WTC11 (cell line): ENCODE results near the gene MED15. TPM values are rescaled to one million over a fixed set of nuclear protein-coding genes. Genes with fewer than 3 reads are reported as not detected.

Experiments used
- ATAC-seq: fragments of 200-7000 bp; cut with Tn5 transposase; 2 replicates; pipeline ENCODE4 v1.10.0; 2021; ENCODE audit warnings: mild to moderate bottlenecking, moderate library complexity
- CTCF ChIA-PET: fragments of 300-600 bp; sonication (Branson Sonifier 250); formaldehyde crosslinking; loops from one replicate; lab custom pipeline; 2021; ENCODE audit warnings: antibody characterized with exemption; lab: Charles Lee
- POLR2A ChIA-PET: fragments of 350-600 bp; sonication (Branson Sonifier 250); formaldehyde crosslinking; loops from one replicate; lab custom pipeline; 2021; ENCODE audit warnings: antibody characterized with exemption; lab: Charles Lee
- DNase-seq: peaks from one replicate; pipeline ENCODE4 v3.0.0; 2021; ENCODE audit warnings: low spot score
- H3K27ac Mint-ChIP-seq: 2 replicates; pipeline ENCODE4 v1.8.0; 2021; ENCODE audit warnings: mixed read lengths
- H3K27me3 Mint-ChIP-seq: 2 replicates; pipeline ENCODE4 v1.8.0; 2021; ENCODE audit warnings: low read depth, mild to moderate bottlenecking, moderate library complexity, mixed read lengths
- H3K36me3 Mint-ChIP-seq: 2 replicates; pipeline ENCODE4 v1.8.0; 2021; ENCODE audit warnings: mixed read lengths
- H3K4me1 Mint-ChIP-seq: 2 replicates; pipeline ENCODE4 v1.8.0; 2022; ENCODE audit warnings: mixed read lengths
- H3K4me3 Mint-ChIP-seq: 2 replicates; pipeline ENCODE4 v1.8.0; 2021; ENCODE audit warnings: mild to moderate bottlenecking, moderate library complexity, mixed read lengths
- H3K9me3 Mint-ChIP-seq: 2 replicates; pipeline ENCODE4 v1.8.0; 2021; ENCODE audit warnings: mixed read lengths
- CBFB ChIP-seq: sonication (generic); formaldehyde crosslinking; IDR thresholded peaks from 2 replicates; pipeline ENCODE4 v1.8.1; 2022; ENCODE audit warnings: mild to moderate bottlenecking, low read depth, missing genetic modification reagents
- CREB1 ChIP-seq: sonication (generic); formaldehyde crosslinking; IDR thresholded peaks from 2 replicates; pipeline ENCODE4 v1.8.0; 2023; ENCODE audit warnings: mild to moderate bottlenecking, missing genetic modification reagents
- CTCF ChIP-seq: fragments of 200-600 bp; IDR thresholded peaks from 2 replicates; pipeline ENCODE4 v1.8.0; 2022; ENCODE audit warnings: antibody characterized with exemption
- E2F1 ChIP-seq: sonication (generic); formaldehyde crosslinking; IDR thresholded peaks from 2 replicates; pipeline ENCODE4 v1.8.0; 2022; ENCODE audit warnings: mild to moderate bottlenecking, missing genetic modification reagents
- ETV6 ChIP-seq: sonication (generic); formaldehyde crosslinking; IDR thresholded peaks from 2 replicates; pipeline ENCODE4 v1.8.1; 2022; ENCODE audit warnings: mild to moderate bottlenecking, missing genetic modification reagents
- FOXP4 ChIP-seq: sonication (generic); formaldehyde crosslinking; IDR thresholded peaks from 2 replicates; pipeline ENCODE4 v1.8.0; 2022; ENCODE audit warnings: mild to moderate bottlenecking, missing genetic modification reagents
- OVOL2 ChIP-seq: fragments of 250-450 bp; sonication (Bioruptor Pico); IDR thresholded peaks from 2 replicates; pipeline ENCODE4 v1.9.0; 2021; ENCODE audit warnings: mild to moderate bottlenecking, borderline replicate concordance
- PRDM15 ChIP-seq: sonication (generic); formaldehyde crosslinking; IDR thresholded peaks from 2 replicates; pipeline ENCODE4 v1.8.0; 2022; ENCODE audit warnings: missing genetic modification reagents
- ZNF219 ChIP-seq: sonication (generic); formaldehyde crosslinking; IDR thresholded peaks from 2 replicates; pipeline ENCODE4 v1.8.0; 2023; ENCODE audit warnings: missing genetic modification reagents, mild to moderate bottlenecking, borderline replicate concordance
- ZNF423 ChIP-seq: fragments of 250-450 bp; sonication (Bioruptor Pico); IDR thresholded peaks from 2 replicates; pipeline ENCODE4 v2.1.2; 2022; ENCODE audit warnings: mild to moderate bottlenecking, moderate library complexity
- ZNF425 ChIP-seq: fragments of 250-450 bp; sonication (Bioruptor Pico); conservative IDR thresholded peaks from 2 replicates; pipeline ENCODE4 v1.9.0; 2021; ENCODE audit warnings: mild to moderate bottlenecking
- total RNA-seq: library from RNA; stranded (reverse); gene quantifications from 3 replicates; pipeline ENCODE4 v1.2.3, GENCODE V29; 2021

MED15 gene
- total RNA-seq, 1 experiment from 2014 or later = 67.7 TPM

GRCh38 chr22:20586403-20586745 lies 79.0 kb downstream of the MED15 start (continued):
- no peak for TF ChIP-seq CTCF
- no peak for TF ChIP-seq CBFB

GRCh38 chr22:20587206-20587958 lies 80.0 kb downstream of the MED15 start:
- ATAC-seq = no peak
- TF ChIP-seq ZNF425 (CRISPR knock-in tag) (no peak), FOXP4 (CRISPR knock-in tag) (no peak), PRDM15 (CRISPR knock-in tag) (no peak), OVOL2 (CRISPR knock-in tag) (no peak), ETV6 (no peak)
- Mint-ChIP-seq H3K4me3 (no peak overlapping the region), H3K4me1 (peaks cover 5% of the 10 kb centered on the region; the same call in 1 of the 2 replicates), H3K27ac (no peak overlapping the region), H3K27me3 (no peaks in the 10 kb centered on the region), H3K9me3 (no peaks in the 10 kb centered on the region), H3K36me3 (peaks cover 4% of the 10 kb centered on the region; the same call in 1 of the 2 replicates)
- ChIA-PET CTCF (interaction anchor here (1.5 kb wide), 1 partner anchor 23 kb away, joined by 4 read pairs; no protein-coding TSS in a partner anchor), POLR2A (no interaction called here)
- no peak for DNase-seq

- H3K27ac Mint-ChIP-seq = no peak overlapping the region
- POLR2A ChIA-PET = no interaction called here
- ATAC-seq (no peak), DNase-seq (no peak)
- H3K9me3 Mint-ChIP-seq = no peaks in the 10 kb centered on the region
- no peak overlapping the region for H3K4me3 Mint-ChIP-seq
- no peaks in the 10 kb centered on the region for H3K27me3 Mint-ChIP-seq
- peaks cover 5% of the 10 kb centered on the region; the same call in 1 of the 2 replicates for H3K4me1 Mint-ChIP-seq
- TF ChIP-seq E2F1 = no peak
- no peak for TF ChIP-seq ZNF423 (CRISPR knock-in tag)
- no peak for TF ChIP-seq ZNF219 (CRISPR knock-in tag)
- no peak for TF ChIP-seq ZNF425 (CRISPR knock-in tag)
- TF ChIP-seq CREB1 (CRISPR knock-in tag) = no peak
- CTCF ChIA-PET = interaction anchor here (0.6 to 1.5 kb wide), 4 partner anchors 24 to 294 kb away, joined by 3 to 7 read pairs (median 4); no protein-coding TSS in a partner anchor
- H3K36me3 Mint-ChIP-seq = peaks cover 4% of the 10 kb centered on the region; the same call in 1 of the 2 replicates
Measured at GRCh38 chr22:20588092-20588842, 80.9 kb downstream of the MED15 start.
